ENCODE measurements around the gene GSTO2.

The GSTO2 gene

DNA sequence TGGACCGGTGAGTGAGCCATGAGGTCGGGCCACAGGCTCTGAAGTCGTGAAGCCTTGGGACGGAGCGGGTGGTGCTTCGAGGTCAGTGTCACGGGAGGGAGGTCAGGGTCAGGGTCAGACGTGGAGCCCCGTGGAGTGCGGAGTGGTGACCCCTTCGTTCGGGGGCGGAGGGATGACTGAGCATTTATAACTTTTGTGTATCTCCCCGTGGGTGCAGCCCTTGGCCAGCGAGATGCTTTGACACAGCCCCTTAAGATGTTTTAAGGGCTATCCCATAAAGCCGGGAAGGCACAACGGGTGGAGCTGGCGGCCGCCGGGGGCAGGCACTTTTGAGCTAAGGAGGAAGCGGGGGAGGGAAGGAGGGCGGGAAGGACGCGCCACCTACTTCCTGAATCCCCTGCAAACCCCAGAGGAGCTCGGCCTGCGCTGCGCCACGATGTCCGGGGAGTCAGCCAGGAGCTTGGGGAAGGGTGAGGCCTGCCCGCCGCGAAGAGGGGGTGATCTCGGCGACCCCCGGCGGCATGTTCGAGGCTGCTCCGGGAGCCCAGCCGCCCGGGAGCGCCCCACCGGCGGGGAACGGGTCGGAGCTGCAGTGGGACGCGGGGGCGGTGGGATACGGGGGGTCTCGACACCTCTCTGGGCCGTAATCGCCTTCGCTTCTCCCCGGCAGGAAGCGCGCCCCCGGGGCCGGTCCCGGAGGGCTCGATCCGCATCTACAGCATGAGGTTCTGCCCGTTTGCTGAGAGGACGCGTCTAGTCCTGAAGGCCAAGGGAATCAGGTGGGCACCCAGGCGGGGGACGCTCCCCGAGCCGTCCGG lies 14.3 kb upstream of the GSTO2 start, which contains the start of gene GSTO1:
TSS of gene GSTO1 (plus strand) at position 400 of the 818 bp plus-strand sequence. CDS start at position 437, 37 bp downstream.
- peak; percentile 15 for DNase-seq

DNA sequence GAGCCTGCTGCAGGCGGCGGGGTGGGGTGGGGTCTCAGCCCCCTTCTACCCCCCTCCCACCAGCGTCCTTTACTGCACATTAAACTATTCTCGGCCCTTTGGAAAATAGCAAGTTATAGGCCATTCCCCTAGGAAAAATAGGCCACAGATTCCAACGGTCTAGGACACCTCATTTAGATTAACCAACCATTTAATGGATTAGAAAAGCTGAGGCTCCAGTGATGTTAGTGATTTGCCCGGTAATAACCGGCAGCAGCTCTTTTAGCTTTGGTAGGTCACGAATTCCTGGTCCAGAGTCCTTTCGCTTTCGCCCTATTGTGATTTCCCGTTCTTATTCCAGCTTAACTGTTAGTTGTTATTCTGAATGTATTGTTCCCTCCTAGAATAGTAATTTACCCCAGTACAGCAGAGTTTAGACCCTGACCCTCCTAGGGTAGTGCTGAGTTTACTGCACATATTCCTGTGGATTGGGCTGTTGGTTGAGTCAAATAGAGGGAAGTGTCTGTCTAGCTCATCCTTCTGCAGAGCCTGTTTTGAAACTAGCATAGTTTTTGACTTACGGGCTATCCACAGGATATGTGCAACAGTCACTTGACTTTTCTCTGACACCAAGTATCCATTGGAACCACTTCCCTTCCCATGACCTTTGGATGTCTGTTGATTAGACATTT lies 13.5 kb upstream of the GSTO2 start:
- no peak for DNase-seq

DNA sequence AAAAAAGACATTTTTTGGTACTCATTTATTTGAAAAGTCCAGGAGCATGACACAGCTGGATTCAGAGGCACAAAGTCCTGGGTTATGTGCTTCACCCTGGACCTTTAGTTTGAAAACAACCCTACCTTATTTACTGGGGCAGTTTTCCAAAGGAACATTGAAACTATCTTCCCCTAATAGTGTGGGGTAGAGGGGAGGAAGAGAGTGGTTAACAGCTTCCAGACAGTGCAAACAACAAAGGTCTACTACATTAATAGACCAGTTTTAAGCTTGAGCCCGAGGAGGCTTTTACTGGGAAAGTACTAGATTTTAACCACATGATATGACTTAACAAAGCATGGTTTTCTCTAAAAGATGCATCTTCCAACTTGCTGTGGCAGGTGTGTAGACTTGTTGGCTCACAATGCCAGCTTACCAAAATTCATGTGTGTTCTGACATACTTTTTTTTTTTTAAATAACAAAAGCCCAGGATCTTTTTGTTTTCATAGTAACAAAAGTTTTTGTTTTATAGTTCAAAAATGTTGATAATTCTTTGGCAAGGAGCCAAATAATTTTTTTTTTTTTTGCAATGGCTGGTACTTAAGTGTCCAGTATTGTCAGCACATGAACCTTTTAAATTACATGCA lies 12.5 kb upstream of the GSTO2 start:
- no peak for DNase-seq

- DNase-seq = no peak
Measured at GRCh38 chr10:104257235-104257634, 11.7 kb upstream of the GSTO2 start.

DNA sequence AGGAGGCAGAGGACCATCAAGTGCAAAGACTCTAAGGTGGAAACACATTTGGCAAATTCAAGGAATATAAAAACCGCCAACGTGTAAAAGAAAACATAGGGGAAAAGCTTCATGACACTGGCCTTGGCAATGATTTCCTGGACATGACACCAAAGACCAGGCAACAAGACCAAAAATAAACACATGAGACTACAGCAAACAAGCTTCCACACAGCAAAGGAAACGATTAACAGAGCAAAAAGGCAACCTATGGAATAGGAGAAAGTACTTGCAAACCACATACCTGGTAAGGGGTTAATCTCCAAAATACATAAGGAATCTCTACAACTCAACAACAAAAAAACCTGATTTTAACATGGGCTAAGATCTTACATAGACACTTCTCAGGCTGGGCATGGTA lies 10.8 kb upstream of the GSTO2 start:
- no peak for DNase-seq

- no peak for DNase-seq
Measured at GRCh38 chr10:104259456-104259855, 9.5 kb upstream of the GSTO2 start.

GRCh38 chr10:104259999-104260774 lies 8.8 kb upstream of the GSTO2 start:
- no peak for DNase-seq

GRCh38 chr10:104260775-104261115 lies 8.2 kb upstream of the GSTO2 start:
- DNase-seq = no peak

- DNase-seq = no peak
Measured at GRCh38 chr10:104262055-104262454, 6.9 kb upstream of the GSTO2 start.

DNA sequence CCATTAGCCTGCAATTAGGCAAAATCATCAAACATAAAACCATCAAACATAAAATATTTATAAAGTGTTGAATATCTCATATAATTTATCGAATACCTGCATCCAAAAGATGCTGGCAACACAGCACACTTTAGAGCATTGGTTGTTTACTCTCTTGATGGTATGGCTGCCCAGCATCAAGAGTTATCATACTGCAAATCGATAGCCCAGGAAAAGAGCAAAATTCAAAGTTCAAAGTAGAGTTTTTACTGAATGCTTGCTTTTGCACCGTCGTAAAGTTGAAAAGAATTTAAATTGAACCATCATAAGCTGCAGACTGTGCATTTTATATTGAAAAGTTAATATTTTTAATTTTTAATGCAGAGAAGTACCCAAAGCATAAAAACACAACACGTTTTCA lies 4.2 kb upstream of the GSTO2 start:
- DNase-seq = no peak

DNA sequence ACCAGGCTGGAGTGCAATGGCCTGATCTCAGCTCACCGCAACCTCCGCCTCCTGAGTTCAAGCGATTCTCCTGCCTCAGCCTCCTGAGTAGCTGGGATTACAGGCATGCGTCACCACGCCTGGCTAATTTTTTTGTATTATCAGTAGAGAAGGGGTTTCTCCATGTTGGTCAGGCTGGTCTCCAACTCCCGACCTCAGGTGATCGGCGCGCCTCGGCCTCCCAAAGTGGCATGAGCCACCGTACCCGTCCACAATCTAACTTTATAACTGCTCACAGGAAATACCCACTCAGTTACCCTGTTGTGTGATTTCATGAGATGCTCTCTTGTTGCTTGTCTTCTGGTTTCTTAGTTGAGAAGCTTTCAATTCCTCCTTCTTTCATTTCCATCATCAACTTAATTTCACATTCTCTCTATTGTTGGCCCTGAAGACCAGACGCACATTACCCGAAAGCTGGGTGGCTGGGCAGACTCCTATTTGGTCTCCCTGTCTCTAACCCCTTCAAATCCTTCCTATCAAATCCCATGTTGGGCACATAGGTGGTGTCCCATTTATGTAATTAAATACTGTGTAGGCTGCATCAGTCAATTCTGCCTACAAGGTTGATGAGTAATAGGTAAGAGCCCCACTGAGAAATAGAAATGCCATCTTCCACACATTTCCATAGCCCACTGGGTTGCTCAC lies 1.1 kb upstream of the GSTO2 start:
- DNase-seq = no peak

DNA sequence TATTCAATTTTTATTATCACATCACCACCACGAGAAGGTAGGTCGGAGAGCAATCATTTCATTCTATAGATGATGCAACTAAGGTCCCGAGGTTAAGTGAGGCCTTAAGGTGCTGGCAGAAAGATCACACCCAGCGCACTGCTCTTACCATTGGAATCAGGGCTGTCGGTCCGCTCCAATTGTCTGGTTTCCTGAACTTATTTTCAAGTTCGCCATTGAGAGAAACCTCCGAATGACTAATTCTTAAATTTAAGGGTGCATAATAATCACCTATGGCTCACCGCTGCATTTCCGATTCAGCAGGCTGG lies 625 bp upstream of the GSTO2 start:
- no peak for DNase-seq

GRCh38 chr10:104273286-104273685 lies 4.3 kb downstream of the GSTO2 start:
- DNase-seq = no peak

DNA sequence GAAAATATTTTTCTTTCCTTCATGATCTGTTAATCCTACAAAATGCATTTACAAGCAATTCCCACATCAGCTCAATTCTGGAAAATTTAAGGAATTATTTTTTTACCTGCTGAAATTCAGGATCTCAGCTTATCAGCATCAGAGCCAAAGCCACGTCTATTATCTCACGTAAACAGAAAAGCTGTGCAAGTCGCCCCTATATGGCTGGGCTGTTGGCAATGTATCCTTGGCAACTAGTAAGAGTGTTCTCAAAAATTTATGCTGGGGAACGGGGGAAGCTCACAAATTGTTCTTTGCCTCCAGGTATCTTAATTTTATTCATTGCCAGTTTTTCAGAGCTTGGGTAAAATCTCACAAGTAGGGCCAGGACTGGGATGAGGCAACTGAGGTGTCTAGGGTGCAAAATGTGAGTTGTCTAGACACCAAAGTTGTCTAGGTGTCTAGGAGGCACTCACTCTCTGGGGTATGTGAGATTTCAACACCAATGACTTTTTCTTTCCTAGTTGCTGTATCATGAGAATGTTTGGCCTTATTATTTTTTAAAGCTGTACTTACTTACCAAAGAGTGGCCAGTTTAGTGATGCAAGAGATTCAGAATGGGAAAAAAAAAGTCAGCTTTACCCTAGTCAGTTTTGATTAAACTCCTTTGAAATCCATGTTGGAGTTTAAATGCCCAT lies 5.1 kb downstream of the GSTO2 start:
- no peak for DNase-seq

GRCh38 chr10:104274762-104275721 lies 6.1 kb downstream of the GSTO2 start:
- DNase-seq = no peak

- DNase-seq = no peak
Measured at GRCh38 chr10:104276192-104276591, 7.2 kb downstream of the GSTO2 start.

DNA sequence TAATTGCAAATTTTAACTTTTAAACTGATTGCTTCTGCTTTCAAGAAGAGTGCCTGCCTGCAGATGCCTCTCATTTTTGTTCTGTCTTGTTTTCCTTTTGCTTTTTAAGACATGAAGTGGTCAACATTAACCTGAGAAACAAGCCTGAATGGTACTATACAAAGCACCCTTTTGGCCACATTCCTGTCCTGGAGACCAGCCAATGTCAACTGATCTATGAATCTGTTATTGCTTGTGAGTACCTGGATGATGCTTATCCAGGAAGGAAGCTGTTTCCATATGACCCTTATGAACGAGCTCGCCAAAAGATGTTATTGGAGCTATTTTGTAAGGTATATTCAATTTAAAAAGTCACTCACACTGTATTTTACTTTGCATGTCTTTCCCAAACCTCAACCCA lies 8.8 kb downstream of the GSTO2 start:
- DNase-seq = no peak

- DNase-seq = no peak
Measured at GRCh38 chr10:104279550-104280259, 10.7 kb downstream of the GSTO2 start.

- no peak for DNase-seq
Measured at GRCh38 chr10:104281694-104282093, 12.7 kb downstream of the GSTO2 start.

GRCh38 chr10:104284846-104285245 lies 15.9 kb downstream of the GSTO2 start:
- no peak for DNase-seq

All from NK-92 treated with Interleukin-12 subunit alpha and Interleukin-12 subunit beta, amount 100 ng/mL, for 24 hours (cell line).